MCF 10A (cell line): ENCODE measurements around the gene NET1. TPM values are rescaled to one million over a fixed set of nuclear protein-coding genes. Genes with fewer than 3 reads are reported as not detected.

Experiments
- BruUV-seq: library from RNA; stranded (reverse); fragments of 400-500 nt; replicated peaks from 2 replicates; lab custom pipeline; 2021; lab: Mats Ljungman, UMichigan
- CTCF ChIA-PET: fragments of 300-600 bp; sonication (Branson Sonifier 250); formaldehyde crosslinking; extraction: SDS; loops from one replicate; lab custom pipeline; 2021; ENCODE audit warnings: antibody characterized with exemption, inconsistent platforms; lab: Yijun Ruan, JAX
- POLR2A ChIA-PET: fragments of 300-600, 350-650 bp; sonication (Branson Sonifier 250); formaldehyde crosslinking; extraction: SDS; loops from one replicate; lab custom pipeline; 2020; ENCODE audit warnings: antibody characterized with exemption, inconsistent platforms; lab: Yijun Ruan, JAX
- DNase-seq: peaks from one replicate; pipeline ENCODE4 v3.0.0-alpha.2; 2018; ENCODE audit not compliant: unreplicated experiment
- H3K27ac Mint-ChIP-seq: one replicate; pipeline ENCODE4 v1.8.0; 2022; ENCODE audit warnings: mild to moderate bottlenecking, low read depth, mixed read lengths; ENCODE audit not compliant: unreplicated experiment
- H3K27me3 Mint-ChIP-seq: one replicate; pipeline ENCODE4 v1.8.0; 2022; ENCODE audit warnings: mixed read lengths; ENCODE audit not compliant: insufficient read depth, unreplicated experiment
- H3K36me3 Mint-ChIP-seq: one replicate; pipeline ENCODE4 v1.8.0; 2022; ENCODE audit warnings: mild to moderate bottlenecking, moderate library complexity, mixed read lengths; ENCODE audit not compliant: insufficient read depth, unreplicated experiment
- H3K4me1 Mint-ChIP-seq: one replicate; pipeline ENCODE4 v1.8.0; 2022; ENCODE audit warnings: mixed read lengths; ENCODE audit not compliant: insufficient read depth, unreplicated experiment
- H3K4me3 Mint-ChIP-seq: one replicate; pipeline ENCODE4 v1.8.0; 2022; ENCODE audit warnings: mild to moderate bottlenecking, moderate library complexity, mixed read lengths; ENCODE audit not compliant: unreplicated experiment
- H3K9me3 Mint-ChIP-seq: one replicate; pipeline ENCODE4 v1.8.0; 2022; ENCODE audit warnings: mixed read lengths; ENCODE audit not compliant: unreplicated experiment
- intact Hi-C: fragments of 100-400 bp; cut with micrococcal nuclease; formaldehyde crosslinking; loops from 2 replicates; pipeline ENCODE4 v1.14.1; 2022
- total RNA-seq: library from RNA; stranded (reverse); gene quantifications from 2 replicates; pipeline ENCODE4 v1.2.3, GENCODE V29; 2022
- TF ChIP-seq, protein P1 (sequence below): fragments of 200-600 bp; IDR thresholded peaks from one replicate; pipeline ENCODE4 v1.8.0; 2022; ENCODE audit warnings: antibody characterized with exemption, mild to moderate bottlenecking; ENCODE audit not compliant: unreplicated experiment

Gene NET1
- total RNA-seq, 1 experiment from 2014 or later, result 40.3 TPM

DNA sequence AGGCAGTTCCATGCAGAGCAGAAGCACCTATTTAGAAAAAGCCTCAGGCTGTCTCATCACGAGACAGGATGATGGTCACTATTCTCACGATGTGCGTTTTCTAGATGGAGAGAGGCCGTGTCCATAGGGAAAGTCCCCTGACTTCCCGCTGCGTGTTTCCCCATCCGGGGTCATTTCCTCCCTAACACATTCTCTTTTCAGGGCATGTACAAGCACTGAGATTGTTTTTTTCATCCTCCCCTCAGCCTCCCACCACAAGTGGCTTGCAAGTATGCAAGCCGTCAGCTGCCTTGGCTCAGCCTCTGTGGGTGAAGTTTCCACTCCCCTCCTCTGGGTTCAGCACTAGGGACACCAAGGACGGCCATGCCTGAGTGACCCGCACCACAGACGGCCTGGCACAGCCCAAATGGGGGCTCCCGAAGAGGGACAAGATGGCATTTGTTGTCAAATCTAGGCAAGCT is 89.7 kb downstream of the NET1 start:
- no peaks in the 10 kb centered on the region for H3K27me3 Mint-ChIP-seq
- CTCF ChIA-PET, result interaction anchor here (0.8 to 1.3 kb wide), 2 partner anchors 47 to 653 kb away, joined by 3 read pairs; no protein-coding TSS in a partner anchor
- H3K4me3 Mint-ChIP-seq, result no peak overlapping the region
- no TSS peak for BruUV-seq
- intact Hi-C loops, result no loop called here
- no peaks in the 10 kb centered on the region for H3K36me3 Mint-ChIP-seq
- DNase-seq, result no peak
- no peaks in the 10 kb centered on the region for H3K9me3 Mint-ChIP-seq
- TF ChIP-seq, protein P1, sequence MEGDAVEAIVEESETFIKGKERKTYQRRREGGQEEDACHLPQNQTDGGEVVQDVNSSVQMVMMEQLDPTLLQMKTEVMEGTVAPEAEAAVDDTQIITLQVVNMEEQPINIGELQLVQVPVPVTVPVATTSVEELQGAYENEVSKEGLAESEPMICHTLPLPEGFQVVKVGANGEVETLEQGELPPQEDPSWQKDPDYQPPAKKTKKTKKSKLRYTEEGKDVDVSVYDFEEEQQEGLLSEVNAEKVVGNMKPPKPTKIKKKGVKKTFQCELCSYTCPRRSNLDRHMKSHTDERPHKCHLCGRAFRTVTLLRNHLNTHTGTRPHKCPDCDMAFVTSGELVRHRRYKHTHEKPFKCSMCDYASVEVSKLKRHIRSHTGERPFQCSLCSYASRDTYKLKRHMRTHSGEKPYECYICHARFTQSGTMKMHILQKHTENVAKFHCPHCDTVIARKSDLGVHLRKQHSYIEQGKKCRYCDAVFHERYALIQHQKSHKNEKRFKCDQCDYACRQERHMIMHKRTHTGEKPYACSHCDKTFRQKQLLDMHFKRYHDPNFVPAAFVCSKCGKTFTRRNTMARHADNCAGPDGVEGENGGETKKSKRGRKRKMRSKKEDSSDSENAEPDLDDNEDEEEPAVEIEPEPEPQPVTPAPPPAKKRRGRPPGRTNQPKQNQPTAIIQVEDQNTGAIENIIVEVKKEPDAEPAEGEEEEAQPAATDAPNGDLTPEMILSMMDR, result no peak
- POLR2A ChIA-PET, result interaction anchor here (0.9 to 1.5 kb wide), 3 partner anchors 11 to 37 kb away, joined by 3 to 5 read pairs (median 3); partner anchors contain the start of gene CALML3
- H3K27ac Mint-ChIP-seq, result no peak overlapping the region
- H3K4me1 Mint-ChIP-seq, result peaks cover 3% of the 10 kb centered on the region

DNA sequence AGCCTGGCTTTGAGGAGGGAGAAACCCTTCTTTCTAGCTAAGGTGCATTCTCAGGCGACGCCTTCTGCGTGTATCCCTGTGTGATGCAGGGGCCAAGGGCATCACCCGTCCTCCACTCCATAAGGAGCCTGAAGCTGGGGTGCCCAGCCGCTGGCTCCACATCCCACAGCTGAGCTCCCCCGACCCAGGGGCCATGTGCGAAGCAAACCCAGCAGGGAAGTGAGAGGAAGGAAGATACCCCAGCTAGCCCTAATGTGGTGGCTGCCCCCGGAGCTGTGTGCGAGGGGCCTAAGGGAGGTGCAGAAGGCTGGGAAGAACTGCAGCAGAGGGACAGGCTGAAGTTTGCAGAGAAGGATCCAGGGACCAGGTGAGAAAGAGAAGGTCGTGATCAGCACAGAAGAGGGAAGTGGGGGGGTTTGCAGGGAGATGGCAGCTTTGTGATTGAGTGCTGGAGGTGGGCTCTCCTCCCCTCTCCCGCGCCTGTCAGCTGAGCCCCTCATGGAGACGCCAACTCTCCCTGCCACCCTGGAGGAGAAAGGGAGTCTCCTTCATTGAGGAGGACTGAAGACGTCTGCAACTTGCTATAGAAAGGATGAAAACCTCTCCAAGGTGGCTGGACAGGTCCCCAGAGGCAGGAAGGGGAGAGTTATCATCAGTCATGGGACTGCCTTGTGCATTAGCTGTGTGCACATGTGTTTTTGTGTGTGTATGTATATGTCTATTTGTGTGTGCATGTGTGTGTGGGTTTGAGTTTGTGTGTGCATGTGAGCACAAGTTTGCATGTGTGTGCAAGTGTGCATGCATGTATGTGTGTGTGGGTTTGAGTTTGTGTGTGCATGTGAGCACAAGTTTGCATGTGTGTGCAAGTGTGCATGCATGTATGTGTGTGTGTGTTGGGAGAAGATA is 90.5 kb downstream of the NET1 start:
- DNase-seq, result no peak
- CTCF ChIA-PET, result interaction anchor here (0.7 to 1.3 kb wide), 2 partner anchors 9 to 654 kb away, joined by 3 read pairs; no protein-coding TSS in a partner anchor
- BruUV-seq, result no TSS peak
- Mint-ChIP-seq H3K27me3 (no peaks in the 10 kb centered on the region), H3K4me3 (no peak overlapping the region), H3K36me3 (no peaks in the 10 kb centered on the region), H3K9me3 (no peaks in the 10 kb centered on the region), H3K4me1 (peaks cover 8% of the 10 kb centered on the region), H3K27ac (no peak overlapping the region)
- intact Hi-C loops, result no loop called here
- POLR2A ChIA-PET, result interaction anchor here (1.2 kb wide), 1 partner anchor 22 kb away, joined by 3 read pairs; the partner anchor contains the start of gene CALML3
- TF ChIP-seq, protein P1, result no peak

DNA sequence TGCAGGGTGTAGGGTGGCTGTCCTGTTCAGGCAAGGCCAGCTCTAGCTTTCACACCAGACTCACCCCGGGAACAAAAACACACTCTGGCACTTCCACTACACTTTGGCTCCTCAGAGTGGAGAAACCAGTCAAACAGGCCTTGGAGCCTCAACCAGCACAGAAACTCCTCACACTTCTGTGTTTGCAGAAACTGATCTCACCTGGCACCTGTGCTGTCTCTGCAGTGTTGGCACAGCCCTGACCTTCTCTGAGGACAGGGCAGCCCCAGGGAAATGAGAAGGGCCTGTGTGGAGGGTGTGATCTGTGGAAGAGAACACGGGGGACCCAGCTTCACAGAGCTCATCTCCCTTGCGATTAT is 91.1 kb downstream of the NET1 start:
- POLR2A ChIA-PET, result no interaction called here
- H3K4me3 Mint-ChIP-seq, result no peak overlapping the region

More for the DNA sequence above, 91.1 kb downstream of the NET1 start:
- intact Hi-C loops, result no loop called here
- H3K27me3 Mint-ChIP-seq, result no peaks in the 10 kb centered on the region
- no peaks in the 10 kb centered on the region for H3K9me3 Mint-ChIP-seq
- no peaks in the 10 kb centered on the region for H3K36me3 Mint-ChIP-seq
- H3K27ac Mint-ChIP-seq, result no peak overlapping the region
- CTCF ChIA-PET, result interaction anchor here (0.7 kb wide), 1 partner anchor 8 kb away, joined by 3 read pairs; no protein-coding TSS in a partner anchor
- peaks cover 8% of the 10 kb centered on the region for H3K4me1 Mint-ChIP-seq
- TF ChIP-seq, protein P1, result no peak
- DNase-seq, result no peak
- BruUV-seq, result no TSS peak
